ENCODE measurements around the gene POU3F3.

The POU3F3 gene

GRCh38 chr2:104861351-104862057 lies 7.6 kb downstream of the POU3F3 start:
- Histone ChIP-seq H3K9me3 (ENCODE audit: control insufficient read depth, low read length) (no peaks in the 10 kb centered on the region), H3K36me3 (ENCODE audit: control insufficient read depth, insufficient read depth, low read length) (no peaks in the 10 kb centered on the region), H3K4me3 (ENCODE audit: insufficient read depth, low read depth, low read length) (no peak overlapping the region), H3K4me1 (ENCODE audit: control insufficient read depth, insufficient read depth, low read length) (peaks cover 10% of the 10 kb centered on the region), H3K27me3 (ENCODE audit: control insufficient read depth, insufficient read depth, low read length, poor library complexity, severe bottlenecking) (peaks cover 100% of the 10 kb centered on the region), H3K27ac (ENCODE audit: insufficient read depth, low read depth, low read length, poor library complexity, severe bottlenecking) (no peak overlapping the region)
- WGBS, 2 experiments = 2 to 3% methylated on average over 11 of the region's 11 CpGs

- H3K4me3 ChIP-seq (ENCODE audit: insufficient read depth, low read depth, low read length) = peak overlapping the region; percentile 23
- no peaks in the 10 kb centered on the region for H3K9me3 ChIP-seq (ENCODE audit: control insufficient read depth, low read length)
- no peak overlapping the region for H3K27ac ChIP-seq (ENCODE audit: insufficient read depth, low read depth, low read length, poor library complexity, severe bottlenecking)
- H3K27me3 ChIP-seq (ENCODE audit: control insufficient read depth, insufficient read depth, low read length, poor library complexity, severe bottlenecking) = peaks cover 100% of the 10 kb centered on the region
- H3K36me3 ChIP-seq (ENCODE audit: control insufficient read depth, insufficient read depth, low read length) = no peaks in the 10 kb centered on the region
- WGBS, 2 experiments = 0 to 1% methylated on average over 60 of the region's 60 CpGs
- peaks cover 17% of the 10 kb centered on the region for H3K4me1 ChIP-seq (ENCODE audit: control insufficient read depth, insufficient read depth, low read length)
These were observed 8.4 kb downstream of the POU3F3 start for GRCh38 chr2:104862058-104862941.

- Histone ChIP-seq H3K9me3 (ENCODE audit: control insufficient read depth, low read length) (no peaks in the 10 kb centered on the region), H3K27me3 (ENCODE audit: control insufficient read depth, insufficient read depth, low read length, poor library complexity, severe bottlenecking) (peaks cover 100% of the 10 kb centered on the region), H3K4me1 (ENCODE audit: control insufficient read depth, insufficient read depth, low read length) (peaks cover 16% of the 10 kb centered on the region), H3K4me3 (ENCODE audit: insufficient read depth, low read depth, low read length) (no peak overlapping the region), H3K36me3 (ENCODE audit: control insufficient read depth, insufficient read depth, low read length) (no peaks in the 10 kb centered on the region), H3K27ac (ENCODE audit: insufficient read depth, low read depth, low read length, poor library complexity, severe bottlenecking) (no peak overlapping the region)
- 2% methylated on average over 8 of the region's 8 CpGs for WGBS, 2 experiments
These were observed 9.2 kb downstream of the POU3F3 start for GRCh38 chr2:104863146-104863467.

- WGBS, 2 experiments = 1% methylated on average over 60 of the region's 60 CpGs
- H3K9me3 ChIP-seq (ENCODE audit: control insufficient read depth, low read length) = no peaks in the 10 kb centered on the region
- H3K36me3 ChIP-seq (ENCODE audit: control insufficient read depth, insufficient read depth, low read length) = no peaks in the 10 kb centered on the region
- H3K4me1 ChIP-seq (ENCODE audit: control insufficient read depth, insufficient read depth, low read length) = peaks cover 16% of the 10 kb centered on the region
- no peak overlapping the region for H3K4me3 ChIP-seq (ENCODE audit: insufficient read depth, low read depth, low read length)
- no peak overlapping the region for H3K27ac ChIP-seq (ENCODE audit: insufficient read depth, low read depth, low read length, poor library complexity, severe bottlenecking)
- peaks cover 100% of the 10 kb centered on the region for H3K27me3 ChIP-seq (ENCODE audit: control insufficient read depth, insufficient read depth, low read length, poor library complexity, severe bottlenecking)
These were observed 9.8 kb downstream of the POU3F3 start for GRCh38 chr2:104863468-104864279.

GRCh38 chr2:104864280-104865095 lies 10.6 kb downstream of the POU3F3 start:
- H3K4me1 ChIP-seq (ENCODE audit: control insufficient read depth, insufficient read depth, low read length) = peaks cover 16% of the 10 kb centered on the region
- H3K4me3 ChIP-seq (ENCODE audit: insufficient read depth, low read depth, low read length) = no peak overlapping the region
- peaks cover 100% of the 10 kb centered on the region for H3K27me3 ChIP-seq (ENCODE audit: control insufficient read depth, insufficient read depth, low read length, poor library complexity, severe bottlenecking)
- no peaks in the 10 kb centered on the region for H3K36me3 ChIP-seq (ENCODE audit: control insufficient read depth, insufficient read depth, low read length)
- H3K27ac ChIP-seq (ENCODE audit: insufficient read depth, low read depth, low read length, poor library complexity, severe bottlenecking) = no peak overlapping the region
- WGBS, 2 experiments = 11 to 12% methylated on average over 12 to 13 of the region's 14 CpGs
- no peaks in the 10 kb centered on the region for H3K9me3 ChIP-seq (ENCODE audit: control insufficient read depth, low read length)

- H3K27me3 ChIP-seq (ENCODE audit: control insufficient read depth, insufficient read depth, low read length, poor library complexity, severe bottlenecking) = peaks cover 100% of the 10 kb centered on the region
- H3K4me1 ChIP-seq (ENCODE audit: control insufficient read depth, insufficient read depth, low read length) = peaks cover 16% of the 10 kb centered on the region
- 5 to 14% methylated on average over 2 of the region's 2 CpGs for WGBS, 2 experiments
- H3K27ac ChIP-seq (ENCODE audit: insufficient read depth, low read depth, low read length, poor library complexity, severe bottlenecking) = no peak overlapping the region
- H3K4me3 ChIP-seq (ENCODE audit: insufficient read depth, low read depth, low read length) = no peak overlapping the region
- no peaks in the 10 kb centered on the region for H3K36me3 ChIP-seq (ENCODE audit: control insufficient read depth, insufficient read depth, low read length)
- H3K9me3 ChIP-seq (ENCODE audit: control insufficient read depth, low read length) = no peaks in the 10 kb centered on the region
These were observed 11.2 kb downstream of the POU3F3 start for GRCh38 chr2:104865096-104865470.

GRCh38 chr2:104866122-104866864 lies 12.4 kb downstream of the POU3F3 start:
- H3K4me1 ChIP-seq (ENCODE audit: control insufficient read depth, insufficient read depth, low read length) = peaks cover 16% of the 10 kb centered on the region
- 5 to 7% methylated on average over 11 of the region's 11 CpGs for WGBS, 2 experiments
- no peak overlapping the region for H3K27ac ChIP-seq (ENCODE audit: insufficient read depth, low read depth, low read length, poor library complexity, severe bottlenecking)
- H3K4me3 ChIP-seq (ENCODE audit: insufficient read depth, low read depth, low read length) = no peak overlapping the region
- no peaks in the 10 kb centered on the region for H3K9me3 ChIP-seq (ENCODE audit: control insufficient read depth, low read length)
- peaks cover 100% of the 10 kb centered on the region for H3K27me3 ChIP-seq (ENCODE audit: control insufficient read depth, insufficient read depth, low read length, poor library complexity, severe bottlenecking)
- no peaks in the 10 kb centered on the region for H3K36me3 ChIP-seq (ENCODE audit: control insufficient read depth, insufficient read depth, low read length)

- no peak overlapping the region for H3K4me3 ChIP-seq (ENCODE audit: insufficient read depth, low read depth, low read length)
- H3K36me3 ChIP-seq (ENCODE audit: control insufficient read depth, insufficient read depth, low read length) = no peaks in the 10 kb centered on the region
- no peaks in the 10 kb centered on the region for H3K9me3 ChIP-seq (ENCODE audit: control insufficient read depth, low read length)
- 0 to 1% methylated on average over 51 of the region's 51 CpGs for WGBS, 2 experiments
- H3K4me1 ChIP-seq (ENCODE audit: control insufficient read depth, insufficient read depth, low read length) = peaks cover 21% of the 10 kb centered on the region
- peaks cover 100% of the 10 kb centered on the region for H3K27me3 ChIP-seq (ENCODE audit: control insufficient read depth, insufficient read depth, low read length, poor library complexity, severe bottlenecking)
- no peak overlapping the region for H3K27ac ChIP-seq (ENCODE audit: insufficient read depth, low read depth, low read length, poor library complexity, severe bottlenecking)
These were observed 13.2 kb downstream of the POU3F3 start for GRCh38 chr2:104866883-104867812.

All from ectodermal cell (in vitro differentiated cells).